OCI-M2 (cell line): ENCODE data around the gene PTPRK.

Source experiments
- DNase-seq: peaks from one replicate; lab custom pipeline; 2025; ENCODE audit not compliant: unreplicated experiment; lab: John Stamatoyannopoulos, UW

PTPRK gene

GRCh38 chr6:128252341-128253176 lies 267.8 kb downstream of the PTPRK start:
- DNase-seq: no peak

- no peak for DNase-seq
Observed at GRCh38 chr6:128251445-128252340, 268.7 kb downstream of the PTPRK start.

GRCh38 chr6:128250370-128251070 lies 269.9 kb downstream of the PTPRK start:
- DNase-seq: no peak

- no peak for DNase-seq
Observed at GRCh38 chr6:128249429-128249828, 271.0 kb downstream of the PTPRK start.

DNA sequence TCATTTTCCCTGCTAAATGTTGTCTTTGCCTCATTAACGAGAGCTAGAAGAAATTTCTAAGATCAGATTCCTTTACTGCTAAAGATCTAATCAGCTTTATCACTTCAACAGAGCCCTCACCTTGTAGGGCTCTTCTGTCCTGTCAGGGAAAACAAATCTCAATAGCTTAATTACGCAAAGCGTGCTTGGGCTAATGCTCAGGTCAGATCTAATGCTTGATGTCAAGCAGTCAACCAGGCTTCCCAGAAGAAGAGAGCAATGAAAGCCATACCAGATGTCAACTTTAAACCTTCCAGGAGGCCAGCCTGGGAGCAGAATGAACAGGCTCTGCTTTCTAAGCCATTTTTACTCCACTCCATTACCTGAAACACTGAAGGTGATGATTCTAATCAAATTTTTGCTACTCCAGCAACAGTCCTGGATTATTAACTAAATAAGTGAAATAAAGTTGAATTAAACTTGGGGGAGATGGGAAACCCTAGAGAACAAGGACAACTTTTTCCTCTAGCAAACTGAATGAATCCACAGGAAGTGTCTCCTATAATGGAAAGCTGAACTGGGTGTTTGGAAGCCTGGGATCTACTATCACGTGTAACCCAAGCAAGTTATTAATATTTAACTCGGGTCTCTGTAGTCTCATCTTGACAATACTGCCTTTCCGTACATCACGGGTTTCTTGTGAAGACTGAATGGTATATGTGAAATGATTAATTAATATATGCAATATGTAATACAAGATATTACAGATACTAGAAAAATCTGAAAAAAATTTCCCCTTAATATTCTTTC lies 273.7 kb downstream of the PTPRK start:
- no peak for DNase-seq

DNA sequence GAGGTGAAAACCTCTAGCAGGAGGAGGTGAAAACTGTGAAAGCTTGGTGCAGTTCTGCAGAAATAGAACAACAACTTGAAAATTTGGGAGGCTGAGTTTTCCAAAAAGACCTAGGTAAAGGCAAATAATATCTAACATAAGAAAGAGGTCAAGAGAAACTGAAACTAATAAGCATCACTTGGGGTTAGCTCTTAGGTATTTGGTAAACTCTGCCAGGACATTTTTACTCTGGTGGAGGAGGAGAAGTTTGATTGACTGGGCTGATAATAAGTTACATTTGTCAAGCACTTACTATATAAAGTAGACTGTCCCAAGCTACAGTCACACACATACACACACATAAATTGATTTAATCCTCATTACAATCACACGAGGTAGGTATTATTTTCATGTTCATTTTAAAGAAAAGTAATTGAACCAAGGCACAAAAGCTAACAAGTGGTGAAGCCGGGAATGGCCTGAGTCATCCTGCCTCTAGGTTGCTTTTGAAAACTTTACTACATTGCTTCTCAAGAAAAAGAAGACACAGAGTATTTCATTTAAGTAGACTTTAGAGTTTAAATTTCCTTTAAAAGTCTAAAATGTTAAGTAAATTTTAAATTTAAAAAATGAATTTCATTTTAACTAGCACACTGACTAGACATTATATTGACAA lies 275.5 kb downstream of the PTPRK start:
- DNase-seq: no peak

DNA sequence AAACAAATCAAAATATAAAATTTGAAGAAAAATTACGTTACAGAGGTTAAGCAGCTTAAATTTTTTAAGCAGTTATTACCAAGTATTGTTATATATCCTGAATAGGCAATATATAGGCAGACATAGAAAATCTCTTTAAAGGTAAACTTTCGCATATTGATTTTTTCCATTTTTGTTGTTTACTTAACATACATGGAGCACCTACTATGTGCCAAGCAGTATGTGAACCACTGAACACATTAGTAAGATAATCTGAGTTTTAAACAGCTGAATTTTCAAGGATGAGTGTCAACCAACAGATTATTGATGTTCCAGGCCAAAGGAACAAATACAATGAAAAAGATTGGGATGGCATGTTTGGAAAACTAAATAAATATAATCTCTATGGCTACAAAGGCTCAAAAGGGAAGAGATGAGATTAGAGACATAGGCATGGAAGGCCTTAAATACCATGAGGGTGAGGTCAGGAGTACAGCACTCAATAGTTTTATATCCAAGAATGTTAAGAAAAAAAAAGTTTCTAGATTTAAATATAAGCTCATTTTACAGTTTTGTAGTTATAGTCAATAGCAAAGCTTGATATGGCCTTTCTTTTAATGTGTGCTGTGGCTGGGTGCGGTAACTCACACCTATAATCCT lies 277.5 kb downstream of the PTPRK start:
- DNase-seq: no peak

- no peak for DNase-seq
Observed at GRCh38 chr6:128241216-128241615, 279.2 kb downstream of the PTPRK start.

- no peak for DNase-seq
Observed at GRCh38 chr6:128240024-128240428, 280.4 kb downstream of the PTPRK start.

GRCh38 chr6:128239146-128239545 lies 281.3 kb downstream of the PTPRK start:
- no peak for DNase-seq

DNA sequence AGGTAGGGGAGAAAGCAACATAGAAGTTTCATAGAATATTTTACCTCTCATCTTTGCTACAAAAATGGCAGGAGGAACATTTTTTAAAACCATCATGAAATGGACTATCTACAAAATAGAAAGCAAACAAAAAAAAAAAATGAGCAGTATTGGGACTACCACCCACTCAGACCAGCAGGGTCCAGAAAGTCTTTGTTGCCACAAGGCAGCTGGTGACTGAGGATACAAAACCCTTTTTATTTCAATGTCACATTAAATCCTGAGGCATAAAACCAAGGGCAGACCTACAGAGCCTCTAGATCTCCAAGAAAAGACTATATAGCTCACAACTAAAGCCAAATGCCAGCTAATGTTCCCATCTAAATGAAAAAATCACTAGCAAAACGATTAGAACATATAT lies 282.2 kb downstream of the PTPRK start:
- no peak for DNase-seq

GRCh38 chr6:128235556-128235955 lies 284.8 kb downstream of the PTPRK start:
- no peak for DNase-seq

GRCh38 chr6:128233531-128233930 lies 286.9 kb downstream of the PTPRK start:
- DNase-seq: no peak

DNA sequence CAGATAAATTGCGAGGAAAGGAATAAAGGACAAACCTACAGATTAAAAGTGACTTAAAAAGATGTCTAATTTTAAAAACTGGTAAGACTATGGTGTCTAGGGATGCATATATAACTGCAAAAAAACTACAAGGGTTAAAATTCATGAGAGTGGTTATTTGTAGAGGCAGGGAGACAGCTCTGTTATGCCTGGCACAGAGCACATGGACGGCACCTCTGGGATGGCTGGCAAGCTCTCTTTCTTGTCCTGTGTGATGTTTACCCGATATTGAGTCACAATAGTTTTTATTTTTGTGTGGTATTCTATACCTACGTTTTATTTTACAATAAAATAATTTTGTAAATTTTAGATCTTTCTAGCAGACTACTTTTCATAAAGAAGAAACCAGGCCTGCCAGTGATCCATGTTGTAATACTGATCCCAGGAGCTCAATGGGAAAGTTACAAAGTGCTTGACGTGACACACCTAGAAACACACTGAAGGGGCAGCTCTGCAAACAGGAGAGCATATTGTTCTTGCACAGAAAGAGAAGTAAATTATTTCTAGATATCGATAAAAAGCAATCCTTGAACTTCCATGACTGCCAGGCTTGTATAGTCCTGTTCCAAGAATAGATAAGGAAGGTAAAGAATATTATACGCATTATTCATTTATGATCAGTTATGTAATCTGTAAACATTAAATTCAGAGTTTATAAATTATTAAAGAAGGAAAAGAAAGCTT lies 290.0 kb downstream of the PTPRK start:
- no peak for DNase-seq

- DNase-seq: no peak
Observed at GRCh38 chr6:128225612-128226011, 294.8 kb downstream of the PTPRK start.

GRCh38 chr6:128216917-128217316 lies 303.5 kb downstream of the PTPRK start:
- no peak for DNase-seq

- no peak for DNase-seq
Observed at GRCh38 chr6:128209771-128210170, 310.6 kb downstream of the PTPRK start.

DNA sequence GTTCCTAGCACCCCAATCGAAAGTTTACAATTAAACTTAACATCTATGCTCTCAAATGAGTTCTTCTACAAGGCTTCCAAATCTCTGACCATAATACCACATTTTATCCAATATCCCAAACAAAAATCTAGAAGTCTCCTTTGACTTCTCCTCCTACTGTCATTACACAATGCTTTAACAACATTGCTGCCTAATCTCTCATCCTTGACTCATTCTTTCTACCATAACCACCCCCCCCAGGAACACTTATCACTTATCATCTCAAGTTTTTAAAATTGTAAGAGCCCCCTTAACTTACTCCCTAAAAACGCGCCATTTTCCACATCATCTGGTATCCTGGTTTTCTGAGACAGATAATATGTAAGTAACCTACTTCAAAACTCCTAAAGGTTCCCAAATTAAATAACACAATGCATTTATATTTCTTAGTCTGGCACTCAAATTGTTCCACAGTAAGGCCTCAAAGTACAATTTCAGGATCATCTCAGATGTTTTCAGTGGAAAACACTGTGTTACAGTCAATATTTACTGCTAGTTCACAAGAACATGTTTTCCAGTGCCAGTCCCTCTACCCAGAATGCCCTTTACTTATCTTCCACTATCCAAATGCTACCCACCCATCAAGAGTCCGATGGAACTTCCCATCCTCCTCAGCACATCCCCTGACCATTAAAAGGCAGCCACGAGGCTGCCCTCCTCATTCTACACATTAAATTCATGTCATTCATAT lies 311.4 kb downstream of the PTPRK start:
- DNase-seq: no peak
